ENCODE results near the gene ALG12.

ALG12 gene

DNA sequence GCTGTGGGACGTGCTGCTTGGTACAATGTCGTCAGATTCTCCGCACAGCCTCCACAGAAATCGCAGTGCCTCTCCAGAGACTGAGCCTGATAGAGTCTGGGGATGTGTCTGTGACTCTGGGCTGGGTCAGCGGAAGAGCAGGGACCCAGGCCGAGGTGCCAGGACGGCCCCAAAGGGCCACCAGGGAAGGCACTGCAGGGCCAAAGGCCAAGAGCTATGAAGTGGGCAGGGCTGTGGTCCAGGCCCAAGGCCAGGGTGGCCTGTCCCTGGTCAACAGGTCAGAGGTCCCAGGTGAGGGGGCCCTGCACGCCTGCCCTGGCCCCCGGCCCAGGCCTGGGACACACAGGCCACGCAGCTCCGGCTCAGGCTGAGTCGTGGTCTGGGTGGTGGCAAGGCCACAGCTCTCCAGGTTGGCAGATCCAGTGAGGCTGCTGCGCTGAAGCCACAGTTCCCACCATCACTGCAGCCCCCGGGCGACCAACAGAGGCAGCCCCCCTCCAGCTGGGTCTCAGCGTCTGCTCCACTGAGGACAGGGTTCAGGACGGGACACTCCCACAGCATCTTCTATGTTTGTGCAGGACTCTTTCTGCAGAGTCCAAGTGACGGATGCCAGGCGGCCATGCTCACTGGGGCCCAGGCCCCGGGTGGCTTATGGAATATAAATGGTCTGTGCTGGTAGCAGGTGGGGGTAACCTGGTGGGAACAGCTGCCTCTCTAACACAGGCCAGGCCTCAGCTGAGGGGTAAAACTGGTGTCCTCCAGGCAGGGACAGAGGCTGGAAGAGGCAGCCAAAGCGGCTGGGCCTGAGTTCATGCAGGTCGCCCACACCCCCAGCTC, 37.6 kb upstream of the ALG12 start:
- in situ Hi-C loops (cut with HindIII; ENCODE audit: low pct_ligation_motif_present, low sequenced_read_pairs), result no loop called here
- no peaks in the 10 kb centered on the region for H3K36me3 ChIP-seq (replicated peaks)

DNA sequence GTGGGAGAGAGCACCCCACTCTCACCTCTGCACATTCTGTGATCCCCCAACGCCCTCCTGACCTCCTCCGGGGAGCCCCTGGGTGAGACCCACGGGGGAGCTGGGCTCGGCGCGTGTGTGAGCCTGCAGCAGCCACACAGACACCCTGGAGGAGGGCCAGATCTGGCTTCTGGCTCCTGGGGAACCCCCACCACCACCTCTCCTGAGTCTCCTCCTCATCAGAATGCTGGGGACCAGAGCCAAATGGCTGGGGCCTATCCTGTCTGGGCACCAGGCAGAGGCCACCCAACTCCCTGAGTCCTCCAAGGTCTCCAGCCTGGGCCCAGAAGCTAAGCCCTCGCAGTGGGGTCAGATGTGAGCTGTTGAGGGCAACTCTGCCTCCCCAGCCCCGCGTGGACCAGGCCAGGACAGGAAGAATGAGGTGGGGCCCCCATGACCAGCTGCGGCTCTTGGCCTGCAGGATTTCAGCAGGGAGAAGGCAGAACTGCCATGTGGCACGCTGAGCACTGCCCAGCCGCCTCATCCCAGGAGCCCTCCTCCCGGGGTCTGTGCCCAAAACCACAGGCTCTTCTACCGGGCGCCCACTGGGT, 36.8 kb upstream of the ALG12 start:
- H3K27me3 ChIP-seq (replicated peaks), result no peaks in the 10 kb centered on the region
- H3K36me3 ChIP-seq (replicated peaks), result no peaks in the 10 kb centered on the region
- DNase-seq, result no peak
- TF ChIP-seq CTCF (IDR thresholded peaks at IDR 0.05; ENCODE audit: low read depth, low read length, missing control alignments), result no peak
- in situ Hi-C loops (cut with HindIII; ENCODE audit: low pct_ligation_motif_present, low sequenced_read_pairs), result no loop called here
- no peak overlapping the region for H3K4me3 ChIP-seq (ENCODE audit: low read depth, low read length)
- H3K27ac ChIP-seq, result no peak overlapping the region

More for the DNA sequence above, 37.6 kb upstream of the ALG12 start:
- DNase-seq, result no peak
- TF ChIP-seq CTCF (IDR thresholded peaks at IDR 0.05; ENCODE audit: low read depth, low read length, missing control alignments), result no peak
- Histone ChIP-seq H3K4me3 (ENCODE audit: low read depth, low read length) (no peak overlapping the region), H3K27me3 (replicated peaks) (no peaks in the 10 kb centered on the region), H3K27ac (no peak overlapping the region)

DNA sequence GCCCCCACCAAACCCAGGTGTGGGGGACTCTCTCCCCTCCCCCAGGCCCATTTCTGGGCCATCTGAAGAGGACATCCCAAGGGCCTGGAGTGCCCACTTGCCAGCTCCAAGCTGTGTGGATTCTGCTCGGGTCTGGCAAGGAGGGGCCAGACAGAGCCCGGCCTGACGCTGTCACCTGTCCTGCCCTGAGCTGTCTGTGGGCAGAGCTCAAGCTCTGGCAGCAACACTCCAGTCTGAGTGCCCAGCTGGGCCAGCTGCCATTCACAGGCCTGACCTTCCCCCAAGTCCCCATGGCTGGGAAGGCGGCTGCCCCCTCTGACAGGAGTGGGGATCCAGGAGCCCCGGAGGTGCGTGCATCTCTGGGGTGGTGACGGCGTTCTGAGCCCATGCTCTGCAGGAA, 36.1 kb upstream of the ALG12 start:
- TF ChIP-seq CTCF (IDR thresholded peaks at IDR 0.05; ENCODE audit: low read depth, low read length, missing control alignments), result no peak
- H3K4me3 ChIP-seq (ENCODE audit: low read depth, low read length), result no peak overlapping the region
- H3K27me3 ChIP-seq (replicated peaks), result no peaks in the 10 kb centered on the region
- no peak for DNase-seq
- H3K36me3 ChIP-seq (replicated peaks), result no peaks in the 10 kb centered on the region
- no peak overlapping the region for H3K27ac ChIP-seq
- in situ Hi-C loops (cut with HindIII; ENCODE audit: low pct_ligation_motif_present, low sequenced_read_pairs), result no loop called here

- no peaks in the 10 kb centered on the region for H3K36me3 ChIP-seq (replicated peaks)
- in situ Hi-C loops (cut with HindIII; ENCODE audit: low pct_ligation_motif_present, low sequenced_read_pairs), result no loop called here
- TF ChIP-seq CTCF (IDR thresholded peaks at IDR 0.05; ENCODE audit: low read depth, low read length, missing control alignments), result no peak
- H3K27me3 ChIP-seq (replicated peaks), result no peaks in the 10 kb centered on the region
- H3K4me3 ChIP-seq (ENCODE audit: low read depth, low read length), result no peak overlapping the region
- H3K27ac ChIP-seq, result no peak overlapping the region
- DNase-seq, result no peak
Measured at GRCh38 chr22:49953680-49954344, 35.6 kb upstream of the ALG12 start.

DNA sequence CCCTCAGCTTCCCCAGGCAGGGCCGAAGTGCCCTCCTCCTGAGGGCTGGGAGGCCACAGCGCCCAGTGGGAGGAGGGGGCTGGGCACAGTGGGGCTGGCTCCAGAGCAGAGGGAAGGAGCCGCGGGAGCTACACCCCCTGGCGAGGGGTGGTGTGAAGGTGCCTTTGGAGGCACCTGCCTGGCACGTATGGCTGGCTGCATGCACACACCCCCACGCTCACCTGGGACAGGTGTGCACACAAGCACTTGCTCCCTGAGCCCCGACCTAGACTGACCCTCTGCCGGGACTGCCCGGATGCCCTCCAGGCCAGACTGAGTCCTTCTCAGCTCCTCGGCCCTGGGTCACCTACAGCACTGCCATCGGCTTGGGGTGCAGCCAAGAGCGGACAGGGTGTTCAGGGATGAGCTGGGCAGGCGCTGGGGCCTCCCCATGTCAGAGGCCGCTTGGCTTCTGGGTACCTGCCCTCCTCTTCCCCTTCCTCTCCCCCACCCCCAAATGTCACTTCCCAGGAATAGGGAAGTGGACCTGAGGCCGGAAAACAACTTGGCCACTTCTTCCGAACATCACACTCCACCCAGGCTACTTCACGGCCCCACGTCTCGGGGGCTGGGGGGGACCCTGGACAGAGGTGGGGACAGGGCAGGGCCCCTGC, 34.9 kb upstream of the ALG12 start:
- in situ Hi-C loops (cut with HindIII; ENCODE audit: low pct_ligation_motif_present, low sequenced_read_pairs), result no loop called here
- no peak for DNase-seq
- H3K4me3 ChIP-seq (ENCODE audit: low read depth, low read length), result no peak overlapping the region
- no peak overlapping the region for H3K27ac ChIP-seq
- no peak for TF ChIP-seq CTCF (IDR thresholded peaks at IDR 0.05; ENCODE audit: low read depth, low read length, missing control alignments)
- no peaks in the 10 kb centered on the region for H3K36me3 ChIP-seq (replicated peaks)
- H3K27me3 ChIP-seq (replicated peaks), result no peaks in the 10 kb centered on the region
